GM12875 (cell line): ENCODE data around the gene CBL.

Experiments
- H3K4me3 ChIP-seq: one replicate; pipeline ENCODE4 v1.5.1; 2011; ENCODE audit warnings: low read depth, low read length, control low read depth
- CTCF ChIP-seq: IDR thresholded peaks from 2 replicates; pipeline ENCODE4 v1.5.1; 2011; ENCODE audit warnings: low read depth, mild to moderate bottlenecking, control low read depth, inconsistent platforms, low read length, moderate library complexity, borderline replicate concordance; ENCODE audit not compliant: insufficient read depth

CBL gene

GRCh38 chr11:119322921-119323531, 116.9 kb downstream of the CBL start:
- no peak overlapping the region for H3K4me3 ChIP-seq
- no peak for TF ChIP-seq CTCF

DNA sequence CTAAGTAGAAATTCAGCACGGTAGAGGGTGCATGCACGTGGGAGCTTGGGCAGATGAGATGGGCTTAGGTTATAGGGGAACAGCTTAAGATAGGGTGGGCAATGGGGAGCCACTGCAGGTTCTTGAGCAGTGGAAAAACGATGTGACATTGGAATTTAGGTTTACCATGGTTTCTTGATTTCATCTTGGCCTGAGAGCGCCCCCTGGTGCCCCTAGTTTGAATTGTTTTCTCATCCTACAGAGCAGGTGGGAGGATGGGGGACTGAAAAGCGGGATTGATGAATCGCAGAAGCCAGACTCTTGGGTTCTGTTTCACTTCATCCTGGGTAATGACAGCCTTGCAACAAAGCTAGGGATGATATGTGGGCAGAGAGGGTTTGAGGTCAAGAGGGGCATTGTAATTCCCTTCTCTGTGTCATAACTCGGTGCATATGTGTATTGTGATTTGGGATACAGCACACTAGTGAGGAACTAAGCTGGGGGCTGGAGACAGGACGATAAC, 117.4 kb downstream of the CBL start:
- TF ChIP-seq CTCF: peak; percentile 78
- H3K4me3 ChIP-seq: no peak overlapping the region

GRCh38 chr11:119324189-119324588, 118.0 kb downstream of the CBL start:
- TF ChIP-seq CTCF: no peak
- no peak overlapping the region for H3K4me3 ChIP-seq

DNA sequence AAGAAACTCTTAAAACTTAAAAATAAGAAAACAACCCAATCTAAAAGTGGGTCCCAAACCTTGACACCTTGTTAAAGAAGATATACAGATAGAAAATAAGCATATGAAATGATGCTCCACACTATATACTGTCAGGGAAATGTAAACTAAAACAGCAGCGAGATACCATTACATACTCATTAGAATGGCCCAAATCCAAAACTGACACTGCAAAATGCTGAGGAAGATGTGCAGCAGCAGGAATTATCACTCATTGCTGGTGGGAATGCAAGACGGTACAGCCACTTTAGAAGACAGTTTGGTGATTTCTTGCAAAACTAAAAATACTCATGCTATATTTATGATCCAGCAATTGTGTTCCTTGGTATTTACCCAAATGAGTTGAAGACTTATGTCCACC, 123.2 kb downstream of the CBL start:
- H3K4me3 ChIP-seq: no peak overlapping the region
- no peak for TF ChIP-seq CTCF

DNA sequence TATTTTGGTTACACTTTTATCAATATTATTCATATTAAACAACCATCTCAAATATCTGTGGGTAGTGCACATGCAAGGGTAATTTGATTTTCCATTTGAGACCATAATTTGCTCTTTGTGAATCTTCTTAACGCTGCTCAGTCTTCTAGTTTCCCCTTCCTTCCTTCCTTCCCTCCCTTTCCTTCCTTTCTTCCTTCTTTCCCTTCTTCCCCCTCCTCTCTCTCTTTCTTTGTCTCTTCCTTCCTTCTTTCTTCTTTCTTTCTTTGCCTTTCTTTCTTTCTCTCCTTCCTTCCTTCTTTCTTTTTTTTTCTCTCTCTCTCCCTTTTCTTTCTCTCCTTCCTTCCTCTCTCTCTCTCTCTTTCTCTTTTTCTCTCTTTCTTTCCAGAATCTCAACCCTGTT, 124.1 kb downstream of the CBL start:
- no peak for TF ChIP-seq CTCF
- no peak overlapping the region for H3K4me3 ChIP-seq

- H3K4me3 ChIP-seq: no peak overlapping the region
- TF ChIP-seq CTCF: no peak
These were observed 126.1 kb downstream of the CBL start for GRCh38 chr11:119332111-119332765.
